Daoy (cell line): ENCODE data around the gene LGI2. TPM values are rescaled to one million over a fixed set of nuclear protein-coding genes. Genes with fewer than 3 reads are reported as not detected.
"Not testable (repeated sequence)": the region's sequence is repeated elsewhere in the genome, so short reads cannot be mapped to it uniquely, and the experiment has no call there.

Experiments used
- DNase-seq: peaks from one replicate; pipeline ENCODE4 v3.0.0-alpha.2; 2015; ENCODE audit warnings: low read depth
- total RNA-seq: library from RNA; depleted of rRNA; stranded (reverse); fragments of >200 nt; shearing (Covaris generic); gene quantifications from 2 replicates; pipeline ENCODE4 v1.2.3, GENCODE V29; 2014; rRNA removed

LGI2 gene, protein sequence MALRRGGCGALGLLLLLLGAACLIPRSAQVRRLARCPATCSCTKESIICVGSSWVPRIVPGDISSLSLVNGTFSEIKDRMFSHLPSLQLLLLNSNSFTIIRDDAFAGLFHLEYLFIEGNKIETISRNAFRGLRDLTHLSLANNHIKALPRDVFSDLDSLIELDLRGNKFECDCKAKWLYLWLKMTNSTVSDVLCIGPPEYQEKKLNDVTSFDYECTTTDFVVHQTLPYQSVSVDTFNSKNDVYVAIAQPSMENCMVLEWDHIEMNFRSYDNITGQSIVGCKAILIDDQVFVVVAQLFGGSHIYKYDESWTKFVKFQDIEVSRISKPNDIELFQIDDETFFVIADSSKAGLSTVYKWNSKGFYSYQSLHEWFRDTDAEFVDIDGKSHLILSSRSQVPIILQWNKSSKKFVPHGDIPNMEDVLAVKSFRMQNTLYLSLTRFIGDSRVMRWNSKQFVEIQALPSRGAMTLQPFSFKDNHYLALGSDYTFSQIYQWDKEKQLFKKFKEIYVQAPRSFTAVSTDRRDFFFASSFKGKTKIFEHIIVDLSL
- total RNA-seq, result 0.03 and 0.06 TPM in 2 replicates

GRCh38 chr4:25030277-25031076 lies at the start of gene LGI2:
TSS of gene LGI2 (minus strand) at chr4:25030946. CDS start at chr4:25030693, 253 bp downstream.
- DNase-seq, result peak; percentile 30

GRCh38 chr4:25078523-25078922 lies 47.8 kb upstream of the LGI2 start:
- no peak for DNase-seq

- DNase-seq, result no peak
These were observed 46.1 kb upstream of the LGI2 start for GRCh38 chr4:25076625-25077398.

GRCh38 chr4:25075851-25076250 lies 45.1 kb upstream of the LGI2 start:
- DNase-seq, result no peak

GRCh38 chr4:25075129-25075528 lies 44.4 kb upstream of the LGI2 start:
- DNase-seq, result no peak

DNA sequence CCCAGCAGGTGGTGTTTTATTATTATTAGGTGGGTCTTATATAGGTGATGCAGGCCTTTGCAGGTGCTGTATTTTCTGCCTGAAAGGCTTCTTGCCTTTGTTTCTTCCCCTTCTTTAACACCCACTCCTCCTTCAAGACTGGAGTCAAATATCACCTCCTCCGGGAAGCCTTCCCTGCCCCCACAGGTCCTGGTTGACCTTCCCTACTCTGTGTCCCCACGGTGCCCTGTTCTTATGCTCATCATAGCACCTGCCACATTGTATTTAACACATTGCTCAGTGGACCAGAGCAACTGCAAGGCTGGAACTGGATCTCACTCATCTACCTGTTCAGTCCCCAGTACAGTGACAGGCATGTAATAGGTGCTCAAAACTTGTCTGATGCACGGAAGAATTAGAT lies 39.8 kb upstream of the LGI2 start:
- DNase-seq, result no peak

DNA sequence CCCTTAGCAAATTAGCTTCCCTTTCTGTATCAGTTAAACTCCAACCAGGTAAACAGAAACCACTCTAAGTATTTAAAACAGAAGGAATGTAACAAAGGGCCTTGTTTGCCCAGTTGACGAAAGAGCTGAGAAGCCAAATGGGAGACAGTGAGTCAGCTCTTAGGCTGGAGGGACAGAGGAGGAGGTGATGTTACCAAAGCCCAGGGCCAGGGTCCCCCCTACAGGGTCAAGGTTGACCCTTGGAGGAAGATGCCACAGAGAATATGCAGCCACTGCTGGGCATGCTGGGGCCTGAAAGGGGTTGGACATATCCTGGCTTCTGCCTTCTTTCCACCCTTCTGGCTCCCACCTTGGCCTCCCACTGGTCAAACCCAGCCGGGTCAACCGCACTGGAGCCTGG lies 38.3 kb upstream of the LGI2 start:
- no peak for DNase-seq

GRCh38 chr4:25068386-25068785 lies 37.6 kb upstream of the LGI2 start:
- DNase-seq, result no peak

DNA sequence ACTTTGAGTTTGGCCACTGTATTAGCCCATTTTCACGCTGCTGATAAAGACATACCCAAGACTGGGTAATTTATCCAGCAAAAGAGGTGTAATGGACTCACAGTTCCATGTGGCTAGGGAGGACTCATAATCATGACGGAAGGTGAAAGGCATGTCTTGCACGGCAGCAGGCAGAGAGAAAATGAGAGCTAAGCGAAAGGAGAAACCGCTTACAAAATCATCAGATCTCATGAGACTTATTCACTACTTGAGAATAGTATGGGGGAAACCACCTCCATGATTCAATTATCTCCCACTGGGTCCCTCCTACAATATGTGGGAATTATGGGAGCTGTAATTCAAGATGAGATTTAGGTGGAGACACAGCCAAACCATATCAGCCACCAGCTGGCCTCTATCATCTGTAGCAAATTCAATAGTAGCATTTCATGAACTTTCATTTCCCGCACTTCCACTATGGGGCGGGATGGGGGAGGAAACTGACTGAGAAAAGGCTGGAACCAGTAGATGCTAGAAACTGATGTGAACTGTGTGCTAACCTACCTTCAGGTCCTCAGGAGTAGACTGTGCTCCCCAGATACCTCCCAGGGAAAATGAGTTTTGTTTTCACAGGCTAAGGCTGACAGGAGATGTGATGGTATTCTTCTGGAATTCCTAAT lies 35.3 kb upstream of the LGI2 start:
- peak; percentile 53 for DNase-seq

- DNase-seq, result no peak
These were observed 34.7 kb upstream of the LGI2 start for GRCh38 chr4:25065431-25065858.

DNA sequence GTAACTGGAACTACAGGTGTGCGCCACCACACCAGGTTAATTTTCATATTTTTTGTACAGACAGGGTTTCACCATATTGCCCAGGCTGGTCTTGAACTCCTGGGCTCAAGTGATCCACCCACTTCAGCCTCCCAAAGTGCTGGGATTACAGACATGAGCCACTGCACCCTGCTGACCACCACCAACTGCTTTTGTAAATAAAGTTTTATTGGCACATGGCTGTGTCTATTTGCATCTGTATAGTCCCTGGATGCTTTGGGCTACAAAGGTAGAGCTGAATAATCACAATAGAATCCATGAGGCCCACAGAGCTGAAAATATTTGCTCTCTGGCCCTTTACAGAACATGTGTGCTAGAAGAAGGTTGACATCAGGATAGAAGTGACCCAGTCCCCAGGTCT lies 33.7 kb upstream of the LGI2 start:
- not testable (repeated sequence) for DNase-seq

DNA sequence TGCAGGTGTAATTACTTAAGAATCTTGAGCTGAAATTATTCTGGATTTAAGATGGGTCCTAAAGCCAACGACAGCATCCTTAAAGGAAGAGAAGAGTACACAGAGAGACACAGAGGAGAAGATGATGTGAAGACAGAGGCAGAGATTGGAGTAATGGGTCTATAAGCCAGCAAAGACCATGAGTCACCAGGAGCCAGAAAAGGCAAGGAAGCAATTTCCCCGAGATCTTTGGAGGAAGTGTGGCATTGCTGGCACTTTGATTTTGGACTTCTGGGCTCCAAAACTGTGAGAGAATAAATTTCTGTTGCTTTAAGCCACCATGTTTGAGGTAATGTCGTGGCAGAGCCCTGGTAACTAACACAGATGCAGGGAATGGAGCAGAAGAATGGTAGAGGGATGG lies 32.4 kb upstream of the LGI2 start:
- no peak for DNase-seq

DNA sequence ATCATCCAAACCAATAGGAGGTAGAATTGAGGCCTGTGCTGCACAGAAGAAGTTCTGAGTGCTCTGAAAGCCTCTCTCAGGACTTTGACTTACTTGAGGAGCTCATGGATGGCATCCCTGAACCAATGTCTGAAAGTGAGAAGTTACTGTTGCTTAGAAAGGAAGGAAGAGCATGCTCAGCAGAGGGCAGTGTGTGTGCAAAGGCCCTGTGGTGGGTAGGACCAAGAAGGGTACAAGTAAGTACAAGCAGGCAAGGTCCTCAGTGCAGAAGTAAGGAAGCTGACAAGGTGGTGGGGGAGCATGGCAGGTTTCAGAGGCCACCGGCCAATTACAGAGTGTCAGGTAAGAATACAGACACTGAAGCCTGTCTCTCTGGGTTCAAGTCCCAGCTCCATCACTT lies 31.4 kb upstream of the LGI2 start:
- no peak for DNase-seq

DNA sequence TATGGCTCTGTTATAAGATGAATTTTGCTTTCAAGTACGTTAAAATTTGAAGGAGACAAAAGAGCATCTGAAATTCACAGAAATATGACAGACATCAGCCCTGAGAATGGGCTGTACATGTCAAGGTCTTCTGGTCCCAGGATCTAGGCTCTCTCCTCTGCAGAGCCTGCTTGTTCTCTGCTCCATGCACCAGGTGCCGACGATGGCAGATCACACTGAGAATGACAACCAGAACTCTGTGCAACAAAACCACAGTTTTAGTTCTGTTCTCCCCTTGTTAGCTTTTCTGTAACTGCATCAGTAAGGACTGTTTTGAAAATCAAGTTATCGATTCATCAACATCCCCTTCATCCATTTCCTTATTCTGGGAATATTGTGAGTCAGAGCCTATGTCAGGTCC lies 30.9 kb upstream of the LGI2 start:
- no peak for DNase-seq

DNA sequence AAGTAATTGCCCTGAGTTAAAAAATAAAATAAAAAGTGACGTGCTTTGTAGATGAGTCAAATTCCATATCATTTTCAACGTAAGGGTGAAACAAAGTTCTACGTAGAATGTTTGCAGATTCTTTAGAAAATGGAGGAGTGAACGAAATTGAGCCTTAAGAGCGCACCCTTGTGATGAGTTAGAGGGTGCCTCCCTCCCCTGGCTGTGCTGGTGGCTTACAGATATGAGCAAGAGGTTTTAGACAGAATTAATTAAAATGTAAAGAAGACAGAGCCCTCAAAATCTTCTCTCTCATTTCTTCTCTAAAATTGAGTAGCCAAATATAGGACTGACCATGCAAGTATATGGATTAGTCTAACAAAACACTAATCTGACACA lies 30.2 kb upstream of the LGI2 start:
- no peak for DNase-seq

GRCh38 chr4:25060241-25060962 lies 29.7 kb upstream of the LGI2 start:
- DNase-seq, result no peak

- no peak for DNase-seq
These were observed 29.0 kb upstream of the LGI2 start for GRCh38 chr4:25059791-25060190.

DNA sequence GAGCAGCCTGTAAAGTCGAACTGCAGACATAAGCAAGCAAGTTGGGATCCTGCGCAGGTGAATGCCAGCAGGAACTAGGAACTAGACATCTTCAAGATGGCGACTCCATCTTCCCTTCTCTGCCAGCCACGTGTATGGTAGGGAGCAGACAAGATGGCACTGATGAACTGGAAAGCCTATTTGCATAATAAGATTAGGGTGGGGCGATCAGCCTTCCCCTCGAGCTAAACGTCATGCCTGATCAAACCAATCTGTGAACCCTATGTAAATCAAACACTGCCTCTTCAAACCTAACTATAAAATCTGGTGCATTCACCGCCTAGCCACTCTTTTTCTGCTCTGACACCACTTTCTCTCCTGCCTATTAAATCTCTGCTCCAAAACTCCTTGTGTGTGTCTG lies 28.1 kb upstream of the LGI2 start:
- DNase-seq, result no peak

- DNase-seq, result no peak
These were observed 26.6 kb upstream of the LGI2 start for GRCh38 chr4:25057299-25057698.

- DNase-seq, result not testable (repeated sequence)
These were observed 21.3 kb upstream of the LGI2 start for GRCh38 chr4:25052037-25052436.

DNA sequence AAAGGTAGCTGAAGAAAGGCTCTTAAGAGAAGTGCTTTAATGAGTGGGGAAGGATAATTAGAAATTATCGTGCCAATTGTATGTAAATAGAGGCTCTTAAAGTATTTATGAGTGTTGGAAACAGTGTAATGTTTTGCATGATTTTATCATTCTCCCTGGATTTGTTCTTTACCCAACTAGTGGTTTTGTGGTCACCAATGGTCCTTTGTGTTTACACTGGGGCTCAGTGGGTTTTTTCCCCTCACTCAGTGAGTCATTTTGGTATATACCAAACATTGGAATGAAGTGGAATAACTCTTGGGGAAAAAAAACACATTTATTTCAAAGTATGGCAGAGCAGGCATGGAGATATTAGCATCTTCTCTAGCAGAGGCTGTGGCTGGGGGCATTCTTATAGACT lies 20.8 kb upstream of the LGI2 start:
- DNase-seq, result peak; percentile 41
